Measurements from ENCODE around the gene SYNC.
"Not testable (repeated sequence)": the region's sequence is repeated elsewhere in the genome, so short reads cannot be mapped to it uniquely, and the experiment has no call there.

Gene SYNC

DNA sequence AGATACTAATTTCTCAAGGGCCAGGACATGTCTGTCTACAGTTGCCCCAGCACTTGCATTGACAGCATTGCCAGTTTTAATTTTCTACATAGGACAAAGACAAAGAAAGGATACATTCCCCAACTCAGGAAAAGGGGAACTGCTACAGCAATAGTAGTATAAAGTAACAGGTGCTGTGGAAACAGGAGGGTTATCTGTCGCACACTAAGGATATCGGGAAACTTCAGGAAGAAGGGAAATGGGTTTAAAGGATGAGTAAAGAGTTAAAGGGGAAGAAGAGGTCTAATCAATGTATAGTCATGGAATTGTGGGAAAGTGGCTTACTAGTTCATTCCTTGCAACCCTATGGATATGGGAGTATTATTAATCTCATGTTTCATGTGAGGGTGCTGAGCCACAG, 16.2 kb downstream of the SYNC start:
- no peak for DNase-seq

DNA sequence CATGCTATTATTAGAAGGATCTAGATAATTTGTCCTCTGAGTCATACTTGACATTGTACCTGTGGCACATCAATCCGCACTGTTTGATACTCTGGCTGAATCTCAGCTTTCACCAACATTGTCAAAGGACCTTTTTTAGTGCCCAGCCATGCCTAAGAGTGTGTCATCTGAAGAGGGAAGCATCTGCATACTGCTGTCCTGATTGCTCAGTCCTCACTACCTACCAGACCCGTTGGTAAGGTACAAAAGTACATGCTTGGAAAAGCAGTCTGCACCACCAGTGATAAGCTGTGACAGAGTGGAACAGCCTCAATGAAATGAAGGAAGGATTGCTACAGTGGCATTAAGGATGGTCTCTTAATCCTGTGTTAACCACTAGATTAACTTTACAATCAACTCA, 17.1 kb downstream of the SYNC start:
- no peak for DNase-seq

DNA sequence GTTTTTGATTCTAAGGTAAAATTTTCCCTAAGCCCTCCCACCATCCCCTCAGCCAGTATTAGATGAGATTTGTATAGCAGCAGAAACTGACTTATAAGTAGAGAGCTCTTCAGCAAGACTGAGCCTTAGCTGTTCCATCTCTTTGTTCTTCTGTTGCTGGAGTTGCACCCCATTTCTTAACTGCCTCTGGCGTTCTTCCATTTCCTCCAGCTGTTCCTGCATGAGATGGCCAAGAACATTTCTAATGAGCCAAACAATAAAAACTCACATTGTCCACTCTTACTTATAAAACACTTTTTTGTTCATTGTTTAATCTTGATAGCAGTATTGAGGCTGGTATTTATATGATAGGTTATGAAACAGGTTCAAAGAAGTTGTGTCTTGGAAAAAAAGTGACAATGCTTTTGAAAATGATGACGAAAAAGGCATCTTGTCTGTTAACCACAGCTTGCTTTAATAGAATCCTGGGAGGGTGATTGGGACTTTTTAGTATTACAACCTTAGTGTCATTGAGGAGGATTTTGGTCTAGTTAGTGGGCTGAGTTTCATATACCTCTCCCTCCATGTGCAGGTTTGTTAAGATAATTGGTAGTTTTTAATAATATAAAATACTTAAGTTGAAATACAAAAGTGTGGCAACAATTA, 18.3 kb downstream of the SYNC start:
- DNase-seq: no peak

DNA sequence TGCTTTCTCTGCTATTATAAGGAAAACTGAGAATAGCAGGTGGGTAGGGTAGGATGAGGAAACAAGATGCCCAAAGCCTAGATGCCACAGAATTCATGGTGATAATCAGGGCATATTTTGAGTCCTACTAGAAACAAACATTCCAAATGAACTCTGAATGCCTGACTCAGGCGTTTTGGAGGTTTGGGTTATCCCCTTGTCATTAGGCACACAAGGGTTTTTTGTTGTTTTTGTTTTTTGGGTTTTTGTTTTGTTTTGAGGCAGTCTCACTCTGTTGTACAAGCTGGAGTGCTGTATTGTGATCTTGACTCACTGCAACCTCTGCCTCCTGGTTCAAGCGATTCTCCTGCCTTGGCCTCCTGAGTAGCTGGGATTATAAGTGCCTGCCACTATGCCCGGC, 19.2 kb downstream of the SYNC start:
- no peak for DNase-seq

DNA sequence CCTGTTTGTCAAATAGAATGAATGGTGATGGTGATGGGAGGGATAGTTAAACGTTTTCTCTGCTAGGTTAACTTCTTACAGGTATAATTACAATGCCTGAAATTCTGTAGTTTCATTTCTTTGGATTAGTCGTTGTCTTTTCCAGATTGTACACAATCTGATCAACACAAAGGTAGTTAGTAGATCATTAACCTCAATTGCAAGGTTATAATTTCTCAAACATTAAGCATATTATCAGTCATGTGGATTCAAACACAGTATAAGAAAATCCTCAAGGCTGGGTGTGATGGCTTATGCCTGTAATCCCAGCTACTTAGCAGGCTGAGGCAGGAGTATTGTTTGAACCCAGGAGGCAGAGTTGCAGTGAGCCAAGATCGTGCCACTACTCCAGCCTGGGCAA, 20.6 kb downstream of the SYNC start:
- no peak for DNase-seq

DNA sequence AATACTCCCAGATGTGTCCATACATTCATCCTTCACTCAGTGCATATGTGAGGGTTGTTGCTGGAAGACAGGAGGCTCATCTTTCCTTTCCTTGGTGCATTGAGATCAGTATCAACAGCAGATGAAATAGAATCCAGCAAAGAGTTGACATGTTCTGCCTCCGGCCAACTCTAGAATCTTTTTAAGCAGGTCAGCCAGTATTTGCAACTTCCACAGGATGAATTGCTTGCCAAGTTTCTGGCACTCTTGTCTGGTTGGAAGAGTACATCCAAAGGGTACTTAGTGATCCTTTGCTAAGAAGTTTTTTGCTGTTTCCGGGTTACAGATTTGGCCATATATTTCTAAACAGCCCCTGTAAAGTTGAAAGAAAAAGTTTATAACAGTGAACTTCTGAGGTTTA, 21.1 kb downstream of the SYNC start:
- DNase-seq: no peak

DNA sequence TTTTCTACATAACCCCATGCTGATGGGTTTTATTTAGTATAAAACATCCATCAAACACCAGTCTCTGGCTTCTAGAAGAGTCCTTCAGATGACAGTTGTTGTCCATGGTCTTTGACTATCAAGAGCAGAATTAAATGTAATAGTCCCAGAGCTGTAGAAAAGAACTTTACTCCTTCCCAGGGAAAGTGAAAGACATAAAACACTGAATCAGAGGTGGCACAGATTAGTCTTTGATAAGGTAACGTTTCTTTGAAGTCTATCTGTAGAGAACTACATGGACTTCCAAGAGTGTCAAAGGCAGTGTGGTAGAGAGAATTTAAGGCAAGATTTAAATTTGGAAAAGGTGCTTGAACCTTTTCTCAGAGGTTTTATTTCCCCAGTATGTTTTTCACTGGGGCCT, 21.9 kb downstream of the SYNC start:
- DNase-seq: no peak

DNA sequence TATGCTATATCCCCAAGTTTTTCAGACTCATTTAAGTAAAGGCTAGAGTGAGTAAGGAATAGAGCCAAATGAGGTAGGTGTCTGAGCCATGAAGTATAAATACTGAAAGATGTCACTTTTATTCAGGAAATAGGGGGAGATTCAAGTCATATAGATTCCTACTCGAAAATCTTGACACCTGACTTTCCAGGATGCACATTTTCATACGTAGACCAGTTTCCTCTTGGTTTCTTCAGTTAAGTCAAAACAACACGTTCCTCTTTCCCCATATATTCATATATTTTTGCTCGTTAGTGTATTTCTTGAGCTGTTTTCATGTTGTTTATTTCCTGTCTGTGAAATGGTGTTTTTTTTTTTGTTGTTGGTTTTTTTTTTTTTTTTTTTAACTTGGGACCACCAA, 22.6 kb downstream of the SYNC start:
- DNase-seq: not testable (repeated sequence)

DNA sequence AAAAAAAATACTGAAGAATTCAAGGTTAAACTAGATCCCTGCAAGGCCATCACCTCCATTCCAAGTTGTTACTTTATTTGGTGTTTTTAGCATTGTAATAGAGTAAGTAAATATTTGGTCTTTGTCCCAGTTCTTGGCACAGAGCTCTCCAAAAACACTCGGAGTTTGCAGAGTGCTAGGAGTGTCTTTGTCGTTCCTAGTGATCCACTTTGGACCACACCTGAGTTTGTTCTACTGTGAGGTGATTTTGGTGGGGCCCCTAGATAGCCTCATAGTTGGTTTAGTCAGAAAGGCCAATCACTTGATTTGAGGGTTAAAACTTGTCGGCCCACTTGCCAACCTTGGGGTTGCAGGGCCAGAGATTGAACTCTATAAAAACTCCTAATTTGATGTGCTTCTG, 25.6 kb downstream of the SYNC start:
- DNase-seq: no peak

DNA sequence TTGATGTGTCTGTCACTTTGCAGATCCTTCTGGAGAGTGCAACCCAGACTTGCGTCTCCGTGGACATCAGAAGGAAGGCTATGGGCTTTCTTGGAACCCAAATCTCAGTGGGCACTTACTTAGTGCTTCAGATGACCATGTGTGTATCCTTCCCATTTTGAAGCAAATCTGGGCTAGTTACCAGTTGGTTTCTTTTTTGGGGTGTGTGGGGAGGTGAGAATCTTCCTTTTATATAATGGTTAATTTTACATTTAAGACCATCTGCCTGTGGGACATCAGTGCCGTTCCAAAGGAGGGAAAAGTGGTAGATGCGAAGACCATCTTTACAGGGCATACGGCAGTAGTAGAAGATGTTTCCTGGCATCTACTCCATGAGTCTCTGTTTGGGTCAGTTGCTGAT, 33.9 kb downstream of the SYNC start:
- DNase-seq: not testable (repeated sequence)

DNA sequence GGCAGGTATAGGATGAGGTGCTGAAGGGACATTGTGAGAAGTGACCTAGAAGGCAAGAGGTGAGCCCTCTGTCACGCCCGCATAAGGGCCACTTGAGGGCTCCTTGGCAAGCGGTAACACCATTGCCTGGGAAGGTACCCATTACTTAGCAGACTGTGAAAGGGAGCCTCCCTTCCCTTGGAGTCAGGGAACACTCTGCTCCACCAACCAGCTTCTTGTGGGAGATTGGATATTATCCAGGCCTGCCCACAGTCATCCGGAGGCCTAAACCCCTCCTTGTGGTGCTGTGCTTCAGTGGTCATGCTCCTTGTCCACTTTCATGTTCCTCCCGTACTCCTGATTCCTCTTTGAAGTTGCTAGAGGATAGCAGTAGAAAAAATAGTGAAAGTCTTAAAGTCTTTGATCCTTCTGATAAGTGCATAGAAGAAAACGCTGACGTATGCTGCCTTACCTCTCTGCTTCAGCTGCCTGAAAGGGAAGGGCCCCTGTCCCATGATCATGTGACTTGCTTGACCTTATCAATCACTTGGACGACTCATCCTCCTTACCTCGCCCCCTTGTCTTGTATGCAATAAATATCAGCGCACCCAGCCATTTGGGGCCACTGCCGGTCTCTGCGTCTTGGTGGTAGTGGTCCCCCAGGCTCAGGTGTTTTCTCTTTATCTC, 35.5 kb downstream of the SYNC start:
- DNase-seq: no peak

DNA sequence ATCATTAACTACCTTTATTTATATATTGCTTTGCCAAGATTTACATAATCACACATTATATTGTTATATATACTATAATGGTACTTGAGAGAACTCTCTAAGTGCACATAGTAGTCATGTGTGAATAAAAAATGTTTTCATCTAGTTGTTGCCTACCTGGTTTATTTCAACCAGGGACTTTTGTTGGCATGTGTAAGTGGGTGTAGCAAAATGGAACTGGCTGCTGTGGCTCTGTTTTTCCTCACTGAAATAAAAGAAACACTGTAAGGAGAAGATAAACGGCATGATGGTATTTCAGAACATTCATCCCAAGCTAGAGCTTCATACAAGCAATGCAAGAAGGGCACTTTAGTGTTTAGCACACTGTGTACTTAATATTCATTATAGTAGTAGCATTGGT, 36.7 kb downstream of the SYNC start:
- DNase-seq: no peak

DNA sequence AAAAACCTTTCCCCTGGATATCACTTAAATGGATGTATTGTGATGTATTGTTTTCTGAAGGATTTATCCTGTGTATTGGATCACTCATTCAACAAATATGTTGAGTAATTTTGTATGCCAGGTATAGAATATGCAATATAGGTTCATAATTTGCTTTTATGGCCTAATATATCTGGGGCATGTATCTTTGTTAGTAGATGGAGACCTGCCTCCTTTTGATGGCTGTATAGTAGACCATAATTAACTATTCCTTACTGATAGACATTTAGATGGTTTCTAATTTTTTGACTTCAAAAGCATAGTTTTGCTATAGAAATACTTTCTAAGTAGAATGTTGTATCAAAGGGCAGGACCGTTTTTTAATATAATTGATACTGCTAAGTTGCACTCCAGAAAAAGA, 43.0 kb downstream of the SYNC start:
- no peak for DNase-seq

DNA sequence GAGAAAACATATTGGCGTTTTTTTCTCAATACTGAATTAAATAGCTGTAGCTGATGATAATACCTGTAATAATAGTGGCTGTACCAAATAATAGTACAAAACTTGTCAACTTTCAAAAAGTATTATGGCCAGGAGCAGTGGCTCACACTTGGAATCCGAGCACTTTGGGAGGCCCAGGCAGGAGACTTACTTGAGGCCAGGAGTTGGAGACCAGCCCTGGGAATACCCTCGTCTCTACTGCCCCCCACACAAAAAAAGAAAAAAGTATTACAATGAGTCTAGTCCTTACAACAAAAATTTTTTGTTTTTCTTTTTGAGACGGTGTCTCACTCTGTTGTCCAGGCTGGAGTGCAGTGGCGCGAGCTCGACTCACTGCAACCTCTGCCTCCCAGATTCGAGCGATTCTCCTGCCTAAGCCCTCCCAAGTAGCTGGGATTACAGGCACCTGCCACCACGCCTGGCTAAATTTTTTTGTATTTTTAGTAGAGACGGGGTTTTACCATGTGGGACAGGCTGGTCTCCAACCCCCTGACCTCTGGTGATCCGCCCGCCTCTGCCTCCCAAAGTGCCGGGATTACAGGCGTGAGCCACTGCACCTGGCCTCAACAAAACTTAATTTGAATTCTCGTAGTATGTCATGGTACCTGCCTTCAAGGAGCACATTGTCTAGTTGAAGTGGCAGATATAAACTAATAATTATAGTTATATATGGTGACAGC, 50.2 kb downstream of the SYNC start:
- no peak for DNase-seq

DNA sequence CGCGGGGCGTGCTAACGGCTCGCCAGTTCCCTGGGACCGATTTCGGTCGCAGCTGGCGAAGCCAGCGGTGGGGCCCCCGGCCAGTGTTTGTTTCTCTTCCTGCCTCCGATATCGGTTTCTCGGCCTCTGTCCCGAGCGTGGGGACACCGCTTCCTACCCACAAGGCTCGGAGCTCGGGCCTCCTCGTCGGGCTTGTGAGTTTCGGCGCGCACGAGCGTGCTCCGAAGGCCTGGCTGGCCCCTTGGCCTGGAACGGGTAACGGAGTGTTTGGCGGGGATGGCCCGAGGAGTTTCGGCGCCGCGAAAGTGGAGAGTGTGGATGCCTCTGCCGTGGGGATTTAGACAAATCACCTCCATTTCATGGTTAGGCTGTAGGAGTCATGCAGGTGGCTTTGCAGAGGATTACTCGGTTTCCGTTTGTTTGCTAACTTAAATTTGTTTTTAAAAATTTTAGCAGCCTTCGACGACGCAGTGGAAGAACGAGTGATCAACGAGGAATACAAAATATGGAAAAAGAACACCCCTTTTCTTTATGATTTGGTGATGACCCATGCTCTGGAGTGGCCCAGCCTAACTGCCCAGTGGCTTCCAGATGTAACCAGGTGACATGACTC, 51.0 kb downstream of the SYNC start:
- no peak for DNase-seq

DNA sequence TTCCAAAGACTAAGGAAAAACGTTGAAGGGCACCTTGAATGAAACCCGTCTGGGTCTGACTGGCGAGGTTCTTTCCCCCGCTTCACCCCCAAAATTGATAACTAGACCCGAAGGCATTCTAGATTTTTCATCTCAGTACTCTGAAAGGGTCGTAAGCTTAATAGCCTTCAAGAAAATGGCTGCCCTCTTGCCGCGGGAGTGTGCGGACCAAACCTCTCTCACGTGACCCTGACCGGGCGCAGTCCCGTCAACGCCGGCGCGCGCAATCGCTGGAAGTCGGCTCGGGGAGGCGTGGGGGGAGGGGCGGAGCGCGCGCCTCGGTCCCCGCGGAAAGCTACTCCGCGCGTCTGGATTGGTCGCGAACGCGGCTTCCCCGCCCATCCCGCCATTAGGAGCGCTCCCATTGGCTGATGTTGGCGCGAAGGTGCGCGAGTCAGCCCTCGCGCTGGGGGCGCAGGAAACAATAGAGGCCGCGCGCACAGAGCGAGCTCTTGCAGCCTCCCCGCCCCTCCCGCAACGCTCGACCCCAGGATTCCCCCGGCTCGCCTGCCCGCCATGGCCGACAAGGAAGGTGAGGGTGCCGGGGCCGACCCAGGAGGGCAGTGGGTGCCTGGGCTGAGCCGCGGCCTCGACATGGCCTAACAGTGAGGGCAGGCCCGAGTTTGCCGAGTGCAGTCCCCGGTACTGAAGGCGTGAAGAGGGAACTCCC, 51.7 kb downstream of the SYNC start, which contains the start of gene RBBP4:
RBBP4 (plus strand) TSS at position 457 of the 709 bp plus-strand sequence; CDS start at position 556, 99 bp downstream.
- DNase-seq: peak; percentile 99

DNA sequence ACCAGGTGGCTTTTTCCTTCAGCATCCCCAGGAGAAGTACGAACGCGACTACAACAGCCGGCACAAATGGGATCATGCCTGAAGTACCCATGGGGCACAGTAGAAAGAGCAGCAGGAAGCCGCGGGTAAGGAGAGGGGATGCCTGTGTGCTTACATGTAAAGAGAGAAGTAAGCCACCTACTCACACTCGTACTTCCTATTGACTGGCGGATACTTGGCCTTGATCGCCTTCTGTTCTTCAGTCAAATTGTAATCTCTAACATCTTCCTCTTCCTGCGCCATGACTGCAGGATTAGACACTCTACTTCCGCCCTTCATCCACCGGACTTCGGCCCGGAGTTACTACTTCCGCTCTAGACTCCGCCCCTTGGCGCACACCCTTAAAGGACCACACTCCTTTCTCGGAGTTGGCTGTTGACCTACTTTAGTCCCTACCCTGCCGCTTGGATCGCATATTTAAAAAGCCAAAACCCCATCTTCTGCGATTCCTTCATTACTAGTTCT, 52.3 kb downstream of the SYNC start, which contains the start of gene ZBTB8OS:
ZBTB8OS (minus strand) TSS at position 303 of the 504 bp plus-strand sequence; CDS start at position 282, 21 bp downstream.
- peak; percentile 91 for DNase-seq

DNA sequence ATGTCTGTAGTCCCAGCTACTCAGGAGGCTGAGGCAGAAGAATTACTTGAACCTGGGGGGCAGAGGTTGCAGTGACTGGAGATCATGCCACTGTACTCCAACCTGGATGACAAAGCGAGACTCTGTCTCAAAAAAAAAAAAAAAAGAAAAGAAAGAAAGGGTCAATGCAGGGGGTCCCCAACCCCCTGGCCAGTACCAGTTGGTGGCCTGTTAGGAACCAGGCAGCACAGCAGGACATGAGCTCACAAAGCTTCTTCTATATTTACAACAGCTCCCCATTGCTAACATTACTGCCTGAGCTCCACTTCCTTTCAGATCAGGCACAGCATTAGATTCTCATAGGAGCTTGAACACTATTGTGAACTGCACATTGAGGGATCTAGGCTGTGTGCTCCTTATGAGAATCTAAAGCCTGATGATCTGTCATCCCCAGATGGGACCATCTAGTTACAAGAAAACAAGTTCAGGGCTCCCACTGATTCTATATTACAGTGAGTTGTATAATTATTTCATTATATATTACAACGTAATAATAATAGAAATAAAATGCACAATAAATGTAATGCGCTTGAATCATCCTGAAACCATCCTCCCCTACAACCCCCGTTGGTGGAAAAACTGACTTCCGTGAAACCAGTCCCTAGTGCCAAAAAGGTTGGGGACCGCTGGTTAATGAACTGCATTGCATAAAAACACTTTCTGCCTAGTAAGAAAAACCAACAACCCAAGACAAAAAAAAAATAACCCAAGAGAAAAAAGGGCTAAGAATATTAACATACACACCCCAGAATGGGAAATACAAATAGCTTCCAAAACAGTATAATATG, 55.0 kb downstream of the SYNC start:
- DNase-seq: peak; percentile 53

DNA sequence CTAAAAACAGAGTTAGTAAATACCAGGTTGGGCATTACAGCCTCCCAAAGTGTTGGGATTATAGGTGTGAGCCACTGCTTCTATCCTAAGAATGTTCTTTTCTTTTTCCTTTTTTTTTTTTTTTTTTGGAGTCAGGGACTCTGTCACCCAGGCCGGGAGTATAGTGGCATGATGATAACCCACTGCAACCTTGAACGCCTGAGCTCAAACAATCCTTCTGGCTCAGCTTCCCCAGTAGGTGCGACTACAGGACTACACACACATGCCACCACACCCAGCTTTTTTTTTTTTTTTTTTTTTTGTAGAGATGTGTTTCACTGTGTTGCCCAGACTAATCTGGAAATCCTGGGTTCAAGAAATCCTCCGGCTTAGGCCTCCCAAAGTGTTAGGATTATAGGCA, 58.1 kb downstream of the SYNC start:
- no peak for DNase-seq

DNA sequence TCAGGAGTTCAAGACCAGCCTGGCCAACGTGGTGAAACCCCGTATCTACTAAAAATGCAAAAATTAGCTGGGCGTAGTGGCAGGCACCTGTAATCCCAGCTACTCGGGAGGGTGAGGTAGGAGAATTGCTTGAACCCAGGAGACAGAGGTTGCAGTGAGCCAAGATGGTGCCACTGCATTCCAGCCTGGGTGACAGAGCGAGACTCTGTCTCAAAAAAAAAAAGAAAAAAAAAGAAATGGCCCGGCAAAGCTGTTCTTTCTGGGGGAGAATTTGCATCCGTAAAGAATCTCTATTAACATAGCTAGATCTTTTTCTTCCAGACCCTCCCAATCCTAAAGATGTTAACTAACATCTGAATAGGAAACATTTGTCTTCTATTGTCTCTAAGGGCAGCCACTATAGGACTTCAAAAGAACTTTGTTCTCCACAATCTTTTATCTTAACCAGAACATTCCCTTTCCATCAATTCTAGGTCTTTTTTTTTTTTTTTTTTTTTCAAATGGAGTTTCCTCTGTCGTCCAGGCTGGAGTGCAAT, 60.2 kb downstream of the SYNC start:
- not testable (repeated sequence) for DNase-seq

DNA sequence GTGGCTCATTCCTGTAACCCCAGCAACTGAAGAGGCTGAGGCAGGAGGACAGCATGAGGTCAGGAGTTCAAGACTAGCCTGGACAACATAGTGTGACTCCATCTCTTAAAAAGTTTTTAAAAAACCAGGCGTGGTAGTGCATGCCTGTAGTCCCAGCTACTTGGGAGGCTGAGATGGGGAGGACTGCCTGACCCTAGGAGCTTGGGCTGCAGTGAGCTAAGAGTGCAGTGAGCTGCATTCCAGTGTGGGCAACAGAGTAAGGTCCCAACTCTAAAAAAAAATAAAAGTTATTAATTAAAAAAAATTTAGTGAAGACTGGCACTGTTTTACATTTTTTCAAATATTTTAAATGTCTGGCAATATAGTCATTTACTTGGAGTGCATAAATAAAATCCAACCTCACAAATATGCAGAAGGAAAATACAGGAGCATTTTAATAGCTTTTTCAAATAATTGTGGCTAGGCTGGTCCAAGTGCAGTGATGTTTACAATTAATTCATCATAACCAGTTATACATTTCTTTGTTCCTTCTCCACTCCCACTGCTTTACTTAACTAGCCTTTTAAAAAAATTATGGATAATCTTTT, 63.0 kb downstream of the SYNC start:
- DNase-seq: no peak
